OCI-LY1 (cell line): ENCODE measurements around the gene NRCAM.

Experiments used
- CTCF ChIP-seq: fragments of 200-600 bp; sonication (generic), shearing (Covaris generic); IDR thresholded peaks from 2 replicates; pipeline ENCODE4 v1.5.1; 2017; ENCODE audit warnings: mild to moderate bottlenecking, antibody characterized with exemption, low read length, moderate library complexity, mixed read lengths
- EZH2 ChIP-seq: fragments of 200-600 bp; sonication (generic), shearing (Covaris generic); IDR thresholded peaks from 2 replicates; pipeline ENCODE4 v1.8.0; 2017; ENCODE audit warnings: borderline replicate concordance, mixed run types, mild to moderate bottlenecking, antibody characterized with exemption, low read length, moderate library complexity, mixed read lengths

GRCh38 chr7:108330227-108330626 lies 126.0 kb downstream of the NRCAM start:
- no peak for TF ChIP-seq CTCF
- TF ChIP-seq EZH2: no peak
